CD4-positive, alpha-beta T cell treated with Interferon alpha-2 for 1 hour (primary cell): ENCODE measurements around the gene RNF223.
"Not testable (repeated sequence)": the region's sequence is repeated elsewhere in the genome, so short reads cannot be mapped to it uniquely, and the experiment has no call there.

Experiments used
- DNase-seq, 2 donors: peaks; one replicate each; pipeline ENCODE4 v3.0.0-alpha.2; 2020 to 2022

RNF223 gene

DNA sequence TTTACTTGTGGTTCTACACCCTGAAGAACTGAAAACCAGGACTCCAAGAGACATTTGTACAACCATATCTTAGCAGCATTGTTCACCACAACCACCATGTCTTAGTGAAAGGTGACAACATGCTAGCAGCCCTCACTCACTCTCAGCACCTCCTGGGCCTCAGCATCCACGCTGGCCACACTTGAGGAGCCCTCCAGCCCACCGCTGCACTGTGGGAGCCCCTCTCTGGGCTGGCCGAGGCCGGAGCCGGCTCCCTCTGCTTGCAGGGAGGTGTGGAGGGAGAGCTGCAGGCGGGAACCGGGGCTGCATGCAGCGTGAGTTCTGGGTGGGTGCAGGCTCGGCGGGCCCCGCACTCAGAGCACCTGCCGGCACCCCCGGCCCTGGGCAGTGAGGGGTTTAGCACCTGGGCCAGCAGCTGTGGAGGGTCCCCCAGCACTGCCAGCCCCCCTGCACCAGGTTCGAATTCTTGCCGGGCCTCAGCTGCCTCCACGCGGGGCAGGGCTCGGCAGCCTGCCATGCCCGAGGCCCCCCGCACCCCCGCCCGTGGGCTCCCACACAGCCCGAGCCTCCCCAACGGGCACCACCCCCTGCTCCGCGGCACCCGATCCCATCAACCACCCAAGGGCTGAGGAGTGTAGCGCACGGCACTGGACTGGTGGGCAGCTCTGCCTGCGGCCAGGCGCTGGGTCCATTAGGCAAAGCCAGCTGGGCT, 32.6 kb upstream of the RNF223 start:
- no peak for DNase-seq

DNA sequence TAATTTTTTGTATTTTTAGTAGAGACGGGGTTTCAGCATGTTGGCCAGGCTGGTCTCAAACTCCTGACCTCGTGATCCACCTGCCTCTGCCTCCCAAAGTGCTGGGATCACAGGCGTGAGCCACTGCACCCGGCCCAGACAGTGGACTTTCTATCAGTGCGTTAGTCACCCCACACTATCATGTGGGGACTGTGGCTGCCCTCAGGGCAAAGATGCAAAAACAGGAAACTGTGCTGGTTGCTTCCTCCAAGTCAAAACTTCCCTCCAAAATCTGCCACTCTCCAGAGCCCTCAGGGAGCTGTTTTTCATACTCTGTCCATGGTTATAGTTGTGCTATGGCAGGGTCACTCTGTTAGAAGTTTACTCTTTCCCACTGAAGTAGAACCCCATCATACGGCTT, 30.0 kb upstream of the RNF223 start:
- not testable (repeated sequence) for DNase-seq

DNA sequence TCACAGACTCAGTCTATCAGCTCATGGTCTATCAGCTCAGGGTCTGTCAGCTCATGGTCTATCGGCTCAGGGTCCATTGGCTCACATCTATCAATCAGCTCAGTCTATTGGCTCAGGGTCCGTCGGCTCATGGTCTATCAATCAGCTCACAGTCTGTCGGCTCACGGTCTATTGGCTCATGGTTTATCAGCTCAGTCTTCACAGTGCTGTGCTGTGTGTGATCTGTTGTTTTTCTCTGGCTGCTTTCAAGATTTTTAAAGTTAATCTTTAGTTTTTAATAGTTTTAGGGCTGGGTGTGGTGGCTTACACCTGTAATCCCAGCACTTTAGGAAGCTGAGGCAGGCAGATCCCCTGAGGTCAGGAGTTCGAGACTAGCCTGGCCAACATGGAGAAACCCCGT, 27.4 kb upstream of the RNF223 start:
- no peak for DNase-seq

- no peak for DNase-seq
Measured at GRCh38 chr1:1100296-1100695, 26.2 kb upstream of the RNF223 start.

GRCh38 chr1:1099506-1100183, 25.5 kb upstream of the RNF223 start:
- DNase-seq: no peak

- peak in 1 of 2 donors; percentile 68 for DNase-seq
Measured at GRCh38 chr1:1098681-1099421, 24.7 kb upstream of the RNF223 start.

DNA sequence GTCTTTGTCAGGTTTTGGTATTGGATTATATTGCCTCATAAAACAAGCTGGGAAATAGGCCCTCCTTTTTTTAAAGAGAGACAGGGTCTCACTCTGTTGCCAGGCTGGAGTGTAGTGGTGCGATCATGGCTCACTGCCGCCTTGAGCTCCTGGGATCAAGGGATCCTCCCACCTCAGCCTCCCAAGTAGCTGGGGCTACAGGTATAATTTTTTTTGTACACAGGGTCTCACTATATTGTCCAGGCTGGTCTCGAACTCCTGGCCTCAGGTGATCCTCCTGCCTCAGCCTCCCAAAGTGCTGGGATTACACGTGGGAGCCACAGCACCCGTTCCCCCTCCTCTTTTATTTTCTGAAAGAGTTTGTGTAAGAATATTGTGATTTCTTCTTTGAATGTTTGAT, 22.0 kb upstream of the RNF223 start:
- DNase-seq: not testable (repeated sequence)

DNA sequence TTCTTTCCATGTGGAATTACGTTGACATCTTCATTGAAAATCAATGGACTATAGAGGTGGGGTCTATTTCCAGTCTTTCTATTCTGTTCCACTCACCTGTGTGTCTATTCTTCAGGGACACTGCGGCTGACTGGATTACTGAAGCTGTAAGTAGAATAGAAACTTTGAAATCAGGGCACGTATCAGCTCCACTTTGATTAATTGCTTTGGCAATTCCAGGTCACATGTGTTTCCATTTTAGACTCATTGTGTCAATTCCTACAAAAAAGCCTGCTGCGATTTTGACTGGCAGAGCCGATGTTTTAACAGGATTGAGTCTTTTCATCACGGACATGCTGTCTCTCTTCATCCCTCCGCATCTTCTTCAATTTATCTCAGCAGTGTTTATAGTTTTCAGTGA, 20.9 kb upstream of the RNF223 start:
- DNase-seq: no peak

GRCh38 chr1:1093610-1093943, 19.5 kb upstream of the RNF223 start:
- DNase-seq: no peak

DNA sequence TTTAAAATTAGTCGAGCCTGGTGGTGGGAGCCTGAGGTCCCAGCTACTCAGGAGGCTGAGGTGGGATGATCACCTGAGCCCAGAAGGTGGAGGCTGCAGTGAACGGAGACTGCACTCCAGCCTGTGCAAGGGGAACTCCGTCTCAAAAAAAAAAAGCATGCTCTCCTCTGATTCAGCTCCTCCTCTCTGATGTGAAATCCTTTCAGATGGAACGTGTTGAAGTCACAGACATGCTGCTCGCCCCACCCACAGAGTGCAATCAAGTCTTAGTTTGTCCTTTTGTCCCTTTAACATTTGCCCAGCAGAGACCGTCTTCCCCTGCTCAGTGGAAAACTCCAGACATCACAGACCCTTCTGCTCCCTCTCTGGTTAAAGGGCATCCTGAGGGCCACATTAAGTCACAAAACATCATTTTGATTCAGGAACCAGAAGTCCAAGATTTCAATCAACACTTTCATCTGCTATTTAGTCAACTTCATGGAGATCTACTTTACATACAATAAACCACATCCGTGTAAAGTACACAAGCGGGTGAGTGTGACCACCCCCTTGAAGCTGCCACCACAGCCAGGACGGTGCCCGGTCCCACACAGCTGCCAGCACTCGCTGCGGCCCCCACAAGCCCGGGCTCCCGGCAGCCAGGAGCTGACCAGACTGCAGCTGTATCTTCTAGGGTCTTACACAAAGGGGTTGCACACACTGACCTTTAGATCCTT, 18.9 kb upstream of the RNF223 start:
- DNase-seq: no peak

DNA sequence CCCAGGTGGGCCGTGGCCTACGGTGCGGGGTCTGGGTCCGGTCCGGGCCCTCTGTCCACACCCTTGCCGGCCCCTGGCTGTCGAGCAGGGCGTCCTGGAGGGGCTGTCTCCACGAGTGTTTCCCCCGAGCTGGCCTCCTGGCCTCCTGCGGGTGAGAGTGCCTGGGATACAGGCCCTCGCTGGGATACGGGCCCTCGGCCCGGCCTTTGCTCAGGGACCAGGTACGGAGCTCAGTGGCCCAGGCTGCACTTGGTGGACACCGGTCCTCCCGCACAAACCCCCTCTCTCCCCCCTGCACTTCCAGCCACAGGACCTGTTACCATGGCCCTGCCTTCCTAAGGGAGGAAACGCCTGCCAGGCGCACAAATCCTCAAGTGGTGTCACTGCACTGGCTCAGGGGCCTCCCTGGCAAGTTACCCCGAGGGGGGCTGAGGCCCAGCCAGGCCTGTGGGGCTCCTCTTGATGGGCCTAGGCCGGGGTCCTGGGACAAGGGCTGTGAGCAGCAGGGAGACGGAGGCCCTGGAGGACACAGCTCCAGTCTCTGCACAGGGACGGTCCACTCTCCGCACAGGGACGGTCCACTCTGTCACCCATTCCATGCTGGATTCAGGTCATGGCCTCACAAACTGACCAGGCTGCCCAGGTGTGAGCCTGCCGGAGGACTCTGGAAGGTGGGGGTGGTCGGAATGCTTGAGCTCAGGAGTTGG, 18.2 kb upstream of the RNF223 start:
- no peak for DNase-seq

DNA sequence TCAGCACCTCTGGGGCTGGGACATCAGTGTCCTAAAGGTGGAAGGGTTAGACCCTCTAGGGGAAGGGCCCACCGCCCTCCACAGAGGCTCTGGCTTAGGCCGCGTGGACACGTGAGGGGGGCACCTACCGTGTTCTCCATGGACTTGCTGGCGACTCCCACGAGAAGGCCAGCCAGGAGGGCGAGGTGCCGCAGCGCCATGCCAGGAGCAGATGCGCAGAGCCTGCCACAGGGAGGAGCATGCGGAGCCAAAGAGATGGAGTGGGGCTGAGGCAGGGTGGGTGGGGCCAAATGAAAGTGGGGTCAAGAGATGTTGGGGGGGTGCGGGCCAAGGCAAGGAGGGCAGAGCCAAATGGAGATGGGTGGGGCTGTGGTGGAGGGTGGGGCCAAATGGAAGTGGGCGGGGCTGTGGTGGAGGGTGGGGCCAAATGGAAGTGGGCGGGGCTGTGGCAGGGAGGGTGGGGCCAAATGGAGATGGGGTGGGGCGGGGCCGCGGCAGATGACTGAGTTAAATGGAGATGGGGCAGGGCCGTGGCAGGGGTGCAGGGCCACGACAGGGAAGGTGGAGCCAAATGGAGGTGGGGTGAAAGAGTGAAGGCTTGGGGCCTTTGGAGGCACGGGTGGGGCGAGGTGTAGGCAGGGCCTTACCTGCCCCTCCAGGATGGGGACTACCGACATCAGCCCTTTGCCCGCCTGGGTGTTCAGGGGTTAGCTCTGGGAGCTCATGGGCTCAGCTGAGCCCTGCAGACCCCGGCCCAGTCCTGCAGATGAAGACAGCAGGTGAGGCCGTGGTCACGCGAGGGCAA, 17.4 kb upstream of the RNF223 start:
- no peak for DNase-seq

GRCh38 chr1:1090424-1091343, 16.6 kb upstream of the RNF223 start:
- no peak for DNase-seq

GRCh38 chr1:1089731-1090423, 15.8 kb upstream of the RNF223 start:
- no peak for DNase-seq

GRCh38 chr1:1088801-1089680, 14.9 kb upstream of the RNF223 start:
- DNase-seq: no peak

- no peak for DNase-seq
Measured at GRCh38 chr1:1088029-1088800, 14.1 kb upstream of the RNF223 start.

- DNase-seq: no peak
Measured at GRCh38 chr1:1087351-1088028, 13.4 kb upstream of the RNF223 start.

DNA sequence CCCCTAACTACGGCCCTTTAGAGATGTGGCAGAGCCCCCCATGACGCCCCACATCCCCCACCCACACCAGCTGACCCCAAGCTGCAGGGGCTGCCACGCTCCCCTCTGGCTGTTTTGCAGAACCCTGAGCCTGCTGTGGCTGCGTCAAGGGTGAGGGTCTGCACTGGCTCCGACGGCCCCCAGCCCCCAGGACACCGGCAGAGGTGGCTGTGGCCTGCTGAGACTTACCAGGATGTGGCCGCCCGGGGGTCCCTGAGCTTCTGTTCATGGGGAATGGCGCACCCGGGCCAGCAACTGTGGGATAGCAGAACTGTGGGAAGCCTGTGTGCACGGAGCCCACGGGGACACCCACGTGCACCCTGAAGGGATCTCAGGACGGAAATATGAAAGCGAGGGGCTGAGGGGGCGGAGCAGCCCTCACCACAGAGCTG, 12.8 kb upstream of the RNF223 start:
- DNase-seq: no peak
